ENCODE results near the gene MISP. TPM values are rescaled to one million over a fixed set of nuclear protein-coding genes. Genes with fewer than 3 reads are reported as not detected.

MISP gene
- total and polyA plus RNA-seq, 12 donors, result 0.01 TPM; not detected in 11

GRCh38 chr19:704447-704741, 46.5 kb upstream of the MISP start:
- peak overlapping the region in 2 of 10 donors; percentile 7 to 27 for H3K4me3 ChIP-seq
- no peak for TF ChIP-seq CTCF (IDR thresholded peaks at IDR 0.05)
- no peaks in the 10 kb centered on the region for H3K36me3 ChIP-seq
- H3K27me3 ChIP-seq, result peaks cover 0 to 21% (median 5%) of the 10 kb centered on the region in 7 donors
- peaks cover 0 to 6% (median 0%) of the 10 kb centered on the region in 11 donors for H3K9me3 ChIP-seq
- intact Hi-C loops (cut with DNase I), result no loop called here
- no peak overlapping the region for H3K27ac ChIP-seq
- ATAC-seq (no peak), DNase-seq (no peak)
- peaks cover 0 to 25% (median 13%) of the 10 kb centered on the region in 9 donors for H3K4me1 ChIP-seq
- WGBS, 2 donors, result 26 to 39% methylated on average over 14 of the region's 14 CpGs

GRCh38 chr19:708154-709143, 42.5 kb upstream of the MISP start, which contains the start of gene PALM:
Gene PALM, plus strand, starts transcription at chr19:708935. Its CDS starts 212 bp downstream, at chr19:709147.
- 10 to 14% methylated on average over 37 to 79 of the region's 93 CpGs for WGBS, 2 donors
- peak in 4 of 8 donors; percentile 19 to 47 (median 26) for ATAC-seq
- Histone ChIP-seq H3K36me3 (peaks cover 0 to 4% (median 0%) of the 10 kb centered on the region in 9 donors), H3K9me3 (peaks cover 0 to 6% (median 0%) of the 10 kb centered on the region in 11 donors), H3K27ac (peak within 1 kb of the TSS; percentile 80 to 95 (median 89)), H3K4me1 (peaks cover 0 to 34% (median 19%) of the 10 kb centered on the region in 9 donors), H3K27me3 (peaks cover 0 to 26% (median 0%) of the 10 kb centered on the region in 7 donors), H3K4me3 (peak within 1 kb of the TSS; percentile 44 to 83 (median 70))
- TF ChIP-seq CTCF (IDR thresholded peaks at IDR 0.05), result peak in 7 of 9 donors; percentile 14 to 51 (median 33)
- peak in 1 of 2 donors; percentile 58 for DNase-seq
- intact Hi-C loops (cut with DNase I), result no loop called here

GRCh38 chr19:709196-709964, 41.5 kb upstream of the MISP start:
- TF ChIP-seq CTCF (IDR thresholded peaks at IDR 0.05), result no peak
- peak; percentile 5 to 43 (median 17) for ATAC-seq
- Histone ChIP-seq H3K36me3 (peaks cover 0 to 4% (median 0%) of the 10 kb centered on the region in 9 donors), H3K4me3 (peak overlapping the region; percentile 44 to 83 (median 70)), H3K27ac (peak overlapping the region; percentile 80 to 95 (median 89)), H3K4me1 (peaks cover 0 to 29% (median 19%) of the 10 kb centered on the region in 9 donors), H3K9me3 (peaks cover 0 to 6% (median 0%) of the 10 kb centered on the region in 11 donors), H3K27me3 (peaks cover 0 to 26% (median 0%) of the 10 kb centered on the region in 7 donors)
- WGBS, 2 donors, result 2 to 5% methylated on average over 44 to 77 of the region's 78 CpGs
- intact Hi-C loops (cut with DNase I), result no loop called here
- DNase-seq, result no peak

Measured in heart right ventricle (tissue), 16 donors.